T-cell (primary cell): ENCODE data around the gene GOLGA8T. TPM values are rescaled to one million over a fixed set of nuclear protein-coding genes. Genes with fewer than 3 reads are reported as not detected.
A peak's percentile ranks its signal among the peaks of the same experiment; 100 is the strongest.
"Not testable (repeated sequence)": the region's sequence is repeated elsewhere in the genome, so short reads cannot be mapped to it uniquely, and the experiment has no call there.

Source experiments
- ATAC-seq, 4 experiments: fragments of 200-7000 bp in 3 of 4; fragments of 150-1000 bp in 1 of 4; cut with Tn5 transposase; replicated peaks in 1 of 4; 1 replicate in 3 of 4; 2 replicates in 1 of 4; pipeline ENCODE4 v1.10.0; 2021; ENCODE audit warnings: moderate library complexity in 3 of 4, mild to moderate bottlenecking in 2 of 4, moderate number of reproducible peaks in 1 of 4
- CTCF ChIA-PET, 2 donors: fragments of 300-600 bp; sonication (Branson Sonifier 250); formaldehyde crosslinking; loops; one replicate each; lab custom pipeline; 2022; ENCODE audit warnings: antibody characterized with exemption in 2 of 2; lab: Charles Lee
- POLR2A ChIA-PET, 2 donors: fragments of 300-600 bp; sonication (Branson Sonifier 250); formaldehyde crosslinking; loops; one replicate each; lab custom pipeline; 2022; ENCODE audit warnings: antibody characterized with exemption in 2 of 2; lab: Charles Lee
- DNase-seq, 35 experiments: peaks; one replicate each; pipeline versions ENCODE4 v3.0.0 to v3.0.0-alpha.2; 2013 to 2023
- H3K27ac ChIP-seq: one replicate; pipeline ENCODE4 v1.5.1; 2013; ENCODE audit warnings: low read length
- H3K27me3 ChIP-seq, 2 experiments: replicated peaks in 1 of 2; 1 replicate in 1 of 2; 2 replicates in 1 of 2; pipeline versions ENCODE4 v1.6.1 to v1.7.0; 2013; ENCODE audit warnings: low read length in 1 of 2, mixed read lengths in 1 of 2; ENCODE audit not compliant: control insufficient read depth in 2 of 2, insufficient read depth in 2 of 2; ENCODE audit errors: extremely low read depth in 1 of 2
- H3K36me3 ChIP-seq, 2 donors: 1 replicate in 1 of 2; 2 replicates in 1 of 2; pipeline versions ENCODE4 v1.6.1 to v1.7.0; 2013; ENCODE audit warnings: low read length in 1 of 2; ENCODE audit not compliant: control insufficient read depth in 2 of 2, insufficient read depth in 1 of 2; ENCODE audit errors: extremely low read depth in 1 of 2
- H3K4me1 ChIP-seq, 2 experiments: 1 replicate in 1 of 2; 2 replicates in 1 of 2; pipeline versions ENCODE4 v1.6.1 to v1.7.0; 2013; ENCODE audit warnings: low read length in 2 of 2, mixed read lengths in 1 of 2; ENCODE audit not compliant: insufficient read depth in 2 of 2, control insufficient read depth in 1 of 2; ENCODE audit errors: extremely low read depth in 1 of 2
- H3K4me3 ChIP-seq, 2 donors: 1 replicate in 1 of 2; 2 replicates in 1 of 2; pipeline versions ENCODE4 v1.5.1 to v1.7.0; 2013; ENCODE audit warnings: mild to moderate bottlenecking in 2 of 2, low read length in 1 of 2, moderate library complexity in 1 of 2; ENCODE audit not compliant: control insufficient read depth in 1 of 2; ENCODE audit errors: extremely low read depth in 1 of 2
- H3K9me3 ChIP-seq: 2 replicates; pipeline ENCODE4 v1.7.0; 2013
- H3K27ac Mint-ChIP-seq, 2 donors: one replicate each; pipeline ENCODE4 v1.8.0; 2020 to 2021; ENCODE audit warnings: mild to moderate bottlenecking in 2 of 2, mixed read lengths in 2 of 2
- H3K27me3 Mint-ChIP-seq, 2 donors: one replicate each; pipeline ENCODE4 v1.8.0; 2021 to 2022; ENCODE audit warnings: mixed read lengths in 2 of 2
- H3K36me3 Mint-ChIP-seq: one replicate; pipeline ENCODE4 v1.8.0; 2021; ENCODE audit warnings: mixed read lengths
- H3K4me1 Mint-ChIP-seq, 3 donors: one replicate each; pipeline ENCODE4 v1.8.0; 2020 to 2022; ENCODE audit warnings: mixed read lengths in 3 of 3, mild to moderate bottlenecking in 1 of 3
- H3K4me3 Mint-ChIP-seq, 3 donors: one replicate each; pipeline ENCODE4 v1.8.0; 2020 to 2022; ENCODE audit warnings: mild to moderate bottlenecking in 3 of 3, mixed read lengths in 3 of 3, moderate library complexity in 3 of 3
- H3K9me3 Mint-ChIP-seq, 3 donors: one replicate each; pipeline ENCODE4 v1.8.0; 2020 to 2022; ENCODE audit warnings: mixed read lengths in 3 of 3
- WGBS: methylation state at CpG from one replicate; pipeline ENCODE4 v1.1.5; 2013; ENCODE audit warnings: missing lambda C conversion rate; ENCODE audit not compliant: insufficient coverage; 5-methylcytosine and 5-hydroxymethylcytosine counted together
- total RNA-seq, 35 experiments: library from RNA in 6 of 35; stranded (reverse) in 6 of 35; fragments of 120-200 nt in 1 of 35; gene quantifications; one replicate each; pipeline versions ENCODE4 v1.2.1 to v1.2.4 and lab custom pipeline; 2013 to 2026

Gene GOLGA8T
- total RNA-seq, 5 donors from 2014 or later (not counting 1 experiment from before 2014, with no cell fraction given) = 0.26 to 0.82 (median 0.60) TPM

DNA sequence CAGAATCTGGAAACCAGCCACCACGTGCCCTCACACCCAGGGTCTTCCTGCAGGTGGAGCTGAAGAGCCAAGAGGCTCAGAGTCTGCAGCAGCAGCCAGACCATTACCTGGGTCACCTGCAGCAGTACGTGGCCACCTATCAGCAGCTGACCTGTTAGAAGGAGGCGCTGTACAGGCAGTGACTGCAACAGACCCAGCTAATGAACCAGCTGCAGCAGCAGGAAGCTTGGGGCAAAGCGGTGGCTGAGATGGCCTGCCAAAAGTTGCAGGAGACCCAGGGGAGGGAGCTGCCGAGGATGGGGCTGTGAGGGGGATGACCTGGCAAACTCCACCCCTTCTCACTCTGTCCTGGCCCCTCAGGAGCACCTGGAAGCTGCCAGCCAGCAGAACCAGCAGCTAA is 8.4 kb downstream of the GOLGA8T start:
- H3K27ac Mint-ChIP-seq, H3K27me3 ChIP-seq, H3K4me1 ChIP-seq, H3K9me3 Mint-ChIP-seq, POLR2A ChIA-PET, H3K4me1 Mint-ChIP-seq, DNase-seq, H3K27ac ChIP-seq, H3K27me3 Mint-ChIP-seq, H3K36me3 ChIP-seq, ATAC-seq, H3K4me3 Mint-ChIP-seq, H3K36me3 Mint-ChIP-seq, CTCF ChIA-PET, H3K4me3 ChIP-seq, H3K9me3 ChIP-seq: not testable (repeated sequence)
- WGBS = no CpG with 5 or more reads among the region's 5 CpGs

DNA sequence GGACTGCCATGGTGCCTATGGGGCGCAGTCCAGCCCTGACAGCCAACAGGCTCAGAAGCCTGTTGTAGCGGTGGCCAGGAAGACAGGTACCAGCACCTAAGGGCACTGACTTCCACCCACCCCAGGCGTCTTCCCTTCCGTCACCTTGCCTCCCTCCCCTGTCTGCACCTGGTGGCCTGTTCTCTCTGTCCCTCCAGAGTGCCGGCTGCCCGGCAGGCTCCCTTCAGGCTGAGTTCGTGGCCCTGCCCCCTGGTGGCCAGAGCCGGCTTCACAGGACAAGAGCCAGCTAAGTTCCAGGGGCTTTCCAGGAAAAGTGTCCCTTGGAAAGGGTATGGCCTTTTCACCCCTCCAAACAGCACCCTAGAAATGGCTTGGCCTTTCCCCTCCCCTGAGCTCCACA is 15.0 kb downstream of the GOLGA8T start:
- H3K4me1 ChIP-seq, CTCF ChIA-PET, H3K4me3 Mint-ChIP-seq, H3K4me3 ChIP-seq, DNase-seq, H3K36me3 Mint-ChIP-seq, H3K9me3 Mint-ChIP-seq, POLR2A ChIA-PET, H3K27me3 Mint-ChIP-seq, H3K4me1 Mint-ChIP-seq, H3K9me3 ChIP-seq, H3K36me3 ChIP-seq, H3K27ac Mint-ChIP-seq, H3K27ac ChIP-seq, H3K27me3 ChIP-seq: not testable (repeated sequence)
- ATAC-seq = peak in 1 of 4 experiments; percentile 48
- no CpG with 5 or more reads among the region's 8 CpGs for WGBS

DNA sequence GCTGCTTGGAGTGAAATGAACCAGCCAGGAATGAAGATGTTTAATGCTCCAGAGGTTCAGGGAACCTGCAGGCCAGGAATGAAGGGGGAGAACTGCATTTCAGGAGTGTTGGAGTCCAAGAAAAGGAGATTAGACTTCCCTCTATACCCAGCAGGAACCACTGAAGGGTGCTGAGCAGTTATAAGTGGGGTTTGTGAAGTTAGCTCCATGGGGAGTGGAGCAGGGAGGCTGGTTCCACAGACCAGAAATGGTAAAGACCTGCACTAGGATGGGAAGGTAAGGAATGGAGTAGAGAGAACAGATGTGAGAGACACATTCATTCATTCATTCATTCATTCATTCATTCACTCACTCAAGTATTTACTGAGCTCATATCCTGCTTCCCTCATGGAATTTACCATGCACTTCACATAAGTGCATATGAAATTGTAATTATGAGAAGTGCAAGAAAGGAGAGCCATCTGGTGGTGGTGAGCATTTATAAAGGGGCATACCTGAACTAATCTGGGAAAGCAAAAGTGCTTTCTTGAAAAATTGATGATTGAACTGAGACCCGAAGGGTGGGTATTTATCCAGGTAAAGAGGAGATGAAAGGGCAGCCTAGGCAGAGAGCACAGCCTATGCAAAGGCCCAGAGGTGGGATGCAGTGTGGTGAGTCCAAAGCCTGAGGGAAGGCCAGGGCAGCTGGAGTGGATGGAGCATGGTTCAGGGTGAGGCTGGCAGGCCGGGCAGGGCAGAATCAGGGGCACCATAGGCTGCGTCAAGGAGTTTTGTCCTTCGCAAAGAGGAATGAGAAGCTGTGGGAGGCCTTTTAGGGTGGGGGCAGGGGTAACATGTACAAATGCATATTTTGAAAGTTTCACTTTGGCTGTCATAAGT is 27.9 kb downstream of the GOLGA8T start:
- H3K36me3 Mint-ChIP-seq = not testable (repeated sequence)

DNA sequence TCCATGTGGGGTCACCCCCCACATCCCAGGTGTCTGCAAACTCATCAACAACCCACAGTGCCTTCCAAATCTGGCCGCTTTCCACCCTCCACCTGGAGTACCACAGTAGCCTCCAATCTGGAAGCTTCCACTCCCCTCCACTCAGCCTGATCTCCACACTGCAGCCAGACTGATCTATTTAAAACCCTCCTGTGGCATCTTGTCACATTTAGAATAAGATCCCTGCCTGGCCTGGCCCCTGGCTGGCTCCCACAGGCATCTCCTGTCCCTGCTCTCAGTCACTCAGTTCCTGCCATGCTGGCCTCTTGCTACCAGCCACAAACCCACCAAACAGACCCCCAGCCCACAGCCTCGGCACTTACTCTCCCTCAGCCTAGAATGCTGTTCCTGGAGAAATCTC is 28.9 kb downstream of the GOLGA8T start:
- H3K4me3 ChIP-seq, CTCF ChIA-PET, H3K27ac Mint-ChIP-seq, H3K27me3 Mint-ChIP-seq, H3K27ac ChIP-seq, H3K9me3 Mint-ChIP-seq, H3K36me3 ChIP-seq, H3K4me1 ChIP-seq, H3K4me1 Mint-ChIP-seq, DNase-seq, H3K9me3 ChIP-seq, POLR2A ChIA-PET, H3K36me3 Mint-ChIP-seq, ATAC-seq, H3K27me3 ChIP-seq, H3K4me3 Mint-ChIP-seq: not testable (repeated sequence)
- WGBS = no CpG with 5 or more reads among the region's 2 CpGs

More for the DNA sequence above, 27.9 kb downstream of the GOLGA8T start:
- H3K9me3 ChIP-seq, H3K4me3 Mint-ChIP-seq, CTCF ChIA-PET, POLR2A ChIA-PET, H3K9me3 Mint-ChIP-seq, H3K27ac Mint-ChIP-seq, ATAC-seq, H3K27me3 Mint-ChIP-seq, H3K4me1 Mint-ChIP-seq, DNase-seq, H3K27me3 ChIP-seq, H3K27ac ChIP-seq, H3K4me1 ChIP-seq, H3K36me3 ChIP-seq, H3K4me3 ChIP-seq: not testable (repeated sequence)
- WGBS = 40% methylated on average over 1 of the region's 4 CpGs

DNA sequence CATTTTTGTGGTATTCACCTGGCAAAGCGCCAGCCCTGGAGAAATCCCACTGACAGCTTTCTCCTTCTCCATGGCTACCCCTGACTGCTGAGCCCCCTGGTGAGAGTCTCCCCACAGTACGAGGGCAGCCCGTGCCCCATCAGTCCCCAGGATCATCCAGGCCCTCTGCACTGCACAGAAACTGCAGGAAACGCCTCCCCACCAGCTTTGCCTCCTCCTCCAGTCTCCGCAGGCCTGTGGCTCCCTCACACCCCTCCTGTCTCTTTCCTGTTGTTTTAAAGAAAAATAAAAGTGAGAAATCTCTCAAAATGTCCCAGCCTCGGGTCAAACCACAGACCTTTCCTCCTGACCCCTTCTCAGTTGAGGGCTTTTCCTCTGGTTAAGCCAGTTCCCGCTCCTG is 29.4 kb downstream of the GOLGA8T start:
- H3K4me3 ChIP-seq, POLR2A ChIA-PET, H3K27me3 ChIP-seq, DNase-seq, H3K9me3 ChIP-seq, H3K27ac Mint-ChIP-seq, H3K4me1 ChIP-seq, CTCF ChIA-PET, H3K4me1 Mint-ChIP-seq, H3K27me3 Mint-ChIP-seq, H3K9me3 Mint-ChIP-seq, H3K27ac ChIP-seq, H3K36me3 Mint-ChIP-seq, H3K4me3 Mint-ChIP-seq, H3K36me3 ChIP-seq: not testable (repeated sequence)
- WGBS = no CpG with 5 or more reads among the region's 7 CpGs
- peak; percentile 73 to 85 (median 80) for ATAC-seq

DNA sequence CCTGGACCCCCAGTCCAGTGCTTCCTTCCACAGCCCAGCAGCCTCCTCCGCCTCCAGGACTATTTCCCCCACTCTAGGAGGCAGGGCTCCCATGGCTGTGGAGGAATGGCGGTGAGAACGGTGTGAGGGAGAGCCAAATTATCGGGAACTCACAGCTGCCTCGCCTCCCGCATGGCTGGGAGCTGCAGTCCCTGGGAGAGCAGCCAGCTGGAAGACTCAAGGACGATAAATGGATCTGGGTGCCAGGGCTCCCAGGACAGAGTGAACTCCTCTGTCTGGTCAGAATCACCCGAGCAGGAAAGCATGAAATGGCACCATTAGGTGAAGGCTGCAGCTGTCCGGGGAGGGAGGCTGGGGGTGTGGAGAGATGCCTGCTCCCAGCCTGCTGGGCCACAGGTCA is 32.6 kb downstream of the GOLGA8T start:
- H3K4me3 Mint-ChIP-seq, DNase-seq, H3K4me1 Mint-ChIP-seq, CTCF ChIA-PET, H3K9me3 Mint-ChIP-seq, POLR2A ChIA-PET, H3K36me3 Mint-ChIP-seq, H3K9me3 ChIP-seq, H3K27ac Mint-ChIP-seq, H3K36me3 ChIP-seq, H3K27me3 ChIP-seq, H3K4me3 ChIP-seq, H3K27ac ChIP-seq, H3K27me3 Mint-ChIP-seq, ATAC-seq, H3K4me1 ChIP-seq: not testable (repeated sequence)
- no CpG with 5 or more reads among the region's 9 CpGs for WGBS

DNA sequence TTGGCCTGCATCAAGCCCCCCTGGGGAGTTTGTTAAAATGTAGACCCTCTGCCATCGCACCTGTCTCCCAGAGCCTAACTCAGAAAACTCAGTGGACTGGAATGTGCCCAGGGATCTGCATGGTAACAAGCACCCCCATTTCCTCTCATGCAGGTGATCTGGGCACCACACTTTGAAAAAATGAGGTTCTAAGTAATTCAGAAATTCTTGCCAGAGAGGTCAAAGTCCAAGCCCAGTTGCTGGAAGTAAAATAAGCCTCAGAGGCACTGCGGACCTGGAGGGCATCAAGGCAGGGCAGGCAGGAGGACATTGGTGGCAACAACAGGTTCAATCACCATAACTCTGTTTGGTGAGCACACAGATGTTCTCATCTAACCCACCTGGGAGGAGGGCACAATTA is 33.0 kb downstream of the GOLGA8T start:
- H3K27me3 ChIP-seq, H3K4me1 ChIP-seq, H3K4me3 Mint-ChIP-seq, H3K27ac Mint-ChIP-seq, H3K4me1 Mint-ChIP-seq, H3K27ac ChIP-seq, CTCF ChIA-PET, H3K9me3 Mint-ChIP-seq, H3K9me3 ChIP-seq, POLR2A ChIA-PET, H3K36me3 ChIP-seq, H3K4me3 ChIP-seq, ATAC-seq, H3K36me3 Mint-ChIP-seq, DNase-seq, H3K27me3 Mint-ChIP-seq: not testable (repeated sequence)
- no CpG with 5 or more reads among the region's 2 CpGs for WGBS
